GM23338 (cell line): ENCODE measurements around the gene OCEL1.

ENCODE experiments used
- EZH2 ChIP-seq: fragments of 200-600 bp; sonication (generic); IDR thresholded peaks from one replicate; pipeline ENCODE4 v1.8.0; 2017; ENCODE audit warnings: antibody characterized with exemption, mild to moderate bottlenecking, low read depth; ENCODE audit not compliant: unreplicated experiment
- POLR2AphosphoS5 ChIP-seq: IDR thresholded peaks from 2 replicates; pipeline ENCODE4 v1.6.1; 2016; ENCODE audit warnings: antibody characterized with exemption, low read depth
- ZNF114 ChIP-seq: fragments of 250-450 bp; sonication (Bioruptor Pico); IDR thresholded peaks from 2 replicates; pipeline ENCODE4 v1.5.0; 2020; ENCODE audit warnings: mild to moderate bottlenecking, moderate library complexity
- TF ChIP-seq, protein P1 (sequence below), 2 experiments: fragments of 200-600 bp in 1 of 2; sonication (generic) in 1 of 2; conservative IDR thresholded peaks; 2 replicates each; pipeline versions ENCODE4 v1.5.1 to v1.6.1; 2016 to 2017; ENCODE audit warnings: antibody characterized with exemption in 2 of 2, low read depth in 2 of 2, mild to moderate bottlenecking in 2 of 2, moderate library complexity in 1 of 2

DNA sequence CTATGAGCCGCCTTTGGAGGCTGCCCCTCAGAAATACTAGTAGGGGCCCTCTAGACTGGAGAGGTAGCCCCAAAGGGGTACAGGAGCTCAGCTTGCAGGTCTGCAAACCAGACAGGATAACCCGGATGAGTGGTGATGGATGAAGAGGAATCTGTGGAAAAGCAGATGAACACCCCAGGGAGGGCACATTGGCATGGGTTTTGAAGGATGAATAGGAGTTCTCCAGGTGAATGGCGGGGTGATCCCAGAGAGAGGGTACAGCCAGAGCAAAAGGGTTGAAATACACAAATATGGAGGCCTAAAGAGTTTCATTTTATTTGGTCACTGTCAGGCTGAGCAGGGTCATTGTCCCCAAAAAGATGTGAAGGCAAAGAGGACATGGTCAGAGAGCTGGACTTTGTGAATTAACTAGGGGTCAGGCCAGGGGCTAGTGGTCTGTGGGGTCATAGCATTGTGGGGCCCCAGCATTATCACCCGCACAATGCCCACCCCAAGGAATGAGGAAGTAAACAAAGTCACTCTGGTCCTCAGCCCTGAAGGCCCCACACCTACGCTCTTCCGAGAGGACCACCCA, 14.9 kb downstream of the OCEL1 start:
- TF ChIP-seq ZNF114 (CRISPR knock-in tag) = no peak
- no peak for TF ChIP-seq POLR2AphosphoS5
- TF ChIP-seq, protein P1, sequence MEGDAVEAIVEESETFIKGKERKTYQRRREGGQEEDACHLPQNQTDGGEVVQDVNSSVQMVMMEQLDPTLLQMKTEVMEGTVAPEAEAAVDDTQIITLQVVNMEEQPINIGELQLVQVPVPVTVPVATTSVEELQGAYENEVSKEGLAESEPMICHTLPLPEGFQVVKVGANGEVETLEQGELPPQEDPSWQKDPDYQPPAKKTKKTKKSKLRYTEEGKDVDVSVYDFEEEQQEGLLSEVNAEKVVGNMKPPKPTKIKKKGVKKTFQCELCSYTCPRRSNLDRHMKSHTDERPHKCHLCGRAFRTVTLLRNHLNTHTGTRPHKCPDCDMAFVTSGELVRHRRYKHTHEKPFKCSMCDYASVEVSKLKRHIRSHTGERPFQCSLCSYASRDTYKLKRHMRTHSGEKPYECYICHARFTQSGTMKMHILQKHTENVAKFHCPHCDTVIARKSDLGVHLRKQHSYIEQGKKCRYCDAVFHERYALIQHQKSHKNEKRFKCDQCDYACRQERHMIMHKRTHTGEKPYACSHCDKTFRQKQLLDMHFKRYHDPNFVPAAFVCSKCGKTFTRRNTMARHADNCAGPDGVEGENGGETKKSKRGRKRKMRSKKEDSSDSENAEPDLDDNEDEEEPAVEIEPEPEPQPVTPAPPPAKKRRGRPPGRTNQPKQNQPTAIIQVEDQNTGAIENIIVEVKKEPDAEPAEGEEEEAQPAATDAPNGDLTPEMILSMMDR (conservative IDR thresholded peaks at IDR 0.05; ENCODE audit: low read depth in 2 of 2) = no peak
- no peak for TF ChIP-seq EZH2
